ENCODE data around the gene SRP14.
"Not testable (repeated sequence)": the region's sequence is repeated elsewhere in the genome, so short reads cannot be mapped to it uniquely, and the experiment has no call there.

Gene SRP14, protein sequence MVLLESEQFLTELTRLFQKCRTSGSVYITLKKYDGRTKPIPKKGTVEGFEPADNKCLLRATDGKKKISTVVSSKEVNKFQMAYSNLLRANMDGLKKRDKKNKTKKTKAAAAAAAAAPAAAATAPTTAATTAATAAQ

GRCh38 chr15:40038638-40039543 lies at the start of gene SRP14:
TSS of gene SRP14 (minus strand) at chr15:40039181. CDS start at chr15:40039116, 65 bp downstream.
- DNase-seq (ENCODE audit: low spot score), result peak; percentile 95

GRCh38 chr15:40087991-40088928 lies 49.3 kb upstream of the SRP14 start:
- no peak for DNase-seq (ENCODE audit: low spot score)

DNA sequence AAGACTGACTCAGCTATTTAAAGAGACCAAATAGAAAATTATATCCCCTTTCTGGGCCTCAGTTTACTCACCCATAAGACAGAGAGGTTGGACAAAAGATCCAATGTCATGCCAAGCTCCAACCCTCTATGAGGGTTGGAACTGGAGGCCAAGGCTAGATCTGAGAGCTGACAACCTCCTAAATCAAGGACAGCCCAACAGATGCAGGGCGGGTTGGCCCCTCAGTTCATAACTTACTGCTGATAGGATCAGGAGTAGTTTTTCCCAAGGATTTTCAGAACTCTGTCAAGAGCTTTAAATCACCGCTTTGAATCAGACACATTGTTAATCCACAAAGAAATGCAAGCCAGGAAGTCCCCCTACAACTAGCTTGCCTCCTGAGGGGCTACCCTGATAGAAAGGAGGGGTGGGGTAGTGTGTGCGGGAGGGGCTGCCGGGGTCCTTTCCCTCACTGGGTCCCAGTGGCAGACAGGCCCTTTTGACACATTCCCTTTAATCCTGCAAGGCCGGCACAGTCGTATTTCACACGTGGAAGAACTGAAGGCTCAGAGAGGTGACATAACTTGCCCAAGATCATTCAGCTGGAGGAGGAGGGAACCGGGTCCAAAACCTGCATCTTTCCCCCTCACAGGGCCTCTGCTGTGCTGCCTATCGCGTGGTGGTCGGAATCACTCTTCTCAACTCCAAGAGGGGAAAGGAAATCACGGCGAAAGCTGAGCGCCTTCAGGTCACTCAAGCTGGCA lies 48.3 kb upstream of the SRP14 start:
- no peak for DNase-seq (ENCODE audit: low spot score)

GRCh38 chr15:40085266-40085665 lies 46.3 kb upstream of the SRP14 start:
- no peak for DNase-seq (ENCODE audit: low spot score)

- no peak for DNase-seq (ENCODE audit: low spot score)
Observed at GRCh38 chr15:40084650-40085049, 45.7 kb upstream of the SRP14 start.

GRCh38 chr15:40082195-40082883 lies 43.4 kb upstream of the SRP14 start:
- DNase-seq (ENCODE audit: low spot score), result no peak

DNA sequence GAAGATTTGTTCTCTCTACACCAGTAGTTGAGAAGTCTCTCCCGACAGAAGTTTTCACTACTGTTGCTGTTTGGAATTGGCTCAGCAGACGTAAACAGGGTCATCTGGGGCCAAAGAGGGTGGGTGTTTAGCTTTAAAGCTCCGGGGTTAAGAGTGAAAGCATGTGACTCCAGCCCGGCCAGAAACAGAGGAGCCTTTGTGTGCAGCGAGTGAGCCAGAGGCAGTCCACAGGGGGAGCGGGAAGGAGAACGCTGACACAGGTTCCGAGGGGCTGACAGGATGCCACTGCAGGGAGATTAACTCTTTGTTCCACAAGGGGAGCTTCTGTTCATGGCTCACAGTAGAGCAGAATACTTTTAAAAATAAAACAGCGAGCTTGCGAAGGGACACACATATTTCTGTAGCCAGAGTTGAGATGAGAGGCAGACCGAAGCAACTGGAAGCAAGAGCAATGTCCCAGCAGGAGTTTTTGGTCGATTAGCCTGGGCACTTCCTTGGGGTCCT lies 42.8 kb upstream of the SRP14 start:
- DNase-seq (ENCODE audit: low spot score), result peak; percentile 87

DNA sequence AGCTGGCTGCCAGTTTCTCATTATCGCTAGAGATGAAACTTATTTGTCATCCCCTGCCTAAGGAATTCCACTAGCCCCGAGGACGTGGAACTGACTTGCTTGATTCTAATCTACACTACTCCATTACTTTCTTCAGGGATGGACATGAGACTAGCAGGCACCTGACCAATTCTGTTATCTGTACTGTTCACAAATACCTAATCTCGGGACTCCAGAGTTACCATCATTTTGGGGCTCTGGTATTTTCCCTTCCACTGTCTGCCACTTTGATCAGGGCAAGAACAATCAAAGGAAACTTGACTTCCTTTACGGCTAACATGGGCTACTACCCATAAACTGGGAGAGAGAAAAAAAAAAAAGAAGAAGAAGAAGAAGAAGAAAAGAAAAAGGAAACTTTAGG lies 41.9 kb upstream of the SRP14 start:
- no peak for DNase-seq (ENCODE audit: low spot score)

DNA sequence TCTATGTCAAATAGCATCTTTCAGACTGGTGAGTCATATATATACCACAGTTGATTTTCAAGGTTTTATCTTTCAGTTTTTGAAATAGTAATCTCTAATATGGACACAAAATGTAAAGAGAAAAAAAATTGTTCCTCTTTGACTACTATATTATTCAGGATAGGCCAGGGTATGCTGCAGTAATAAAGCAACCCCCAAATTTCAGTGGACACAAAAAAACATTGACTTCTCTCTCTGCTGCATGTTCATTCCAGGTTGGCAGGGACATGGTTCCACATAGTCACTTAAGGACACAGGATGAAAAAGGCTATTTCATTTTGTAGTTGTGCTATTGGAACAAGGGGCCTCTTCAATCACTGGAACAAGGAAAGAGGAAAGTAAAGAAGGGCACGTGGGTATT lies 41.1 kb upstream of the SRP14 start:
- DNase-seq (ENCODE audit: low spot score), result no peak

- no peak for DNase-seq (ENCODE audit: low spot score)
Observed at GRCh38 chr15:40079456-40079855, 40.5 kb upstream of the SRP14 start.

GRCh38 chr15:40075298-40076044 lies 36.5 kb upstream of the SRP14 start:
- DNase-seq (ENCODE audit: low spot score), result no peak

- DNase-seq (ENCODE audit: low spot score), result not testable (repeated sequence)
Observed at GRCh38 chr15:40074656-40075055, 35.7 kb upstream of the SRP14 start.

DNA sequence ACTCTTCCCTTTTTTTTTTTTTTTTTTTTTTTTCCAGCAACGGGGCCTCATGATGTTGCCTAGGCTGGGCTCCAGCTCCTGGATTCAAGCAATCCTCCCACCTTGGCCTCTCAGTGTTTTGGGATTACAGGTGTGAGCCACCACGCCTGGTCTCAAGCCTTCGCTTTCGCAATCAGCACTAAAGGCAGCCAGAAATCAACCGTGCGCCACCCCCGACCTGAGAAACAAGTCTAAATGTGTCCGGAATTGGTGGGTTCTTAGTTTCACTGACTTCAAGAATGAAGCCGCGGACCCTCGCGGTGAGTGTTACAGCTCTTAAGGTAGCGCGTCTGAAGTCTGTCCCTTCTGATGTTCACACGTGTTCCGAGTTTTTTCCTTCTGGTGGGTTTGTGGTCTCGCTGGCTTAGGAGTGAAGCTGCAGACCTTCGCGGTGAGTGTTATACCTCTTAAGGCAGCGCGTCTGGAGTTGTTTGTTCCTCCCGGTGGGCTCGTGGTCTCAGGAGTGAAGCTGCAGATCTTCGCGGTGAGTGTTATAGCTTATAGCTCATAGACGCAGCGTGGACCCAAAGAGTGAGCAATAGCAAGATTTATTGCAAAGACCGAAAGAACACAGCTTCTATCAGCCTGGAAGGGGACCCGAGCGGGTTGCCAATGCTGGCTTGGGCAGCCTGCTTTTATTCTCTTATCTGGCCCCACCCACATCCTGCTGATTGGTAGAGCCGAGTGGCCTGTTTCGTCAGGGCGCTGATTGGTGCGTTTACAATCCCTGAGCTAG lies 34.9 kb upstream of the SRP14 start:
- not testable (repeated sequence) for DNase-seq (ENCODE audit: low spot score)

DNA sequence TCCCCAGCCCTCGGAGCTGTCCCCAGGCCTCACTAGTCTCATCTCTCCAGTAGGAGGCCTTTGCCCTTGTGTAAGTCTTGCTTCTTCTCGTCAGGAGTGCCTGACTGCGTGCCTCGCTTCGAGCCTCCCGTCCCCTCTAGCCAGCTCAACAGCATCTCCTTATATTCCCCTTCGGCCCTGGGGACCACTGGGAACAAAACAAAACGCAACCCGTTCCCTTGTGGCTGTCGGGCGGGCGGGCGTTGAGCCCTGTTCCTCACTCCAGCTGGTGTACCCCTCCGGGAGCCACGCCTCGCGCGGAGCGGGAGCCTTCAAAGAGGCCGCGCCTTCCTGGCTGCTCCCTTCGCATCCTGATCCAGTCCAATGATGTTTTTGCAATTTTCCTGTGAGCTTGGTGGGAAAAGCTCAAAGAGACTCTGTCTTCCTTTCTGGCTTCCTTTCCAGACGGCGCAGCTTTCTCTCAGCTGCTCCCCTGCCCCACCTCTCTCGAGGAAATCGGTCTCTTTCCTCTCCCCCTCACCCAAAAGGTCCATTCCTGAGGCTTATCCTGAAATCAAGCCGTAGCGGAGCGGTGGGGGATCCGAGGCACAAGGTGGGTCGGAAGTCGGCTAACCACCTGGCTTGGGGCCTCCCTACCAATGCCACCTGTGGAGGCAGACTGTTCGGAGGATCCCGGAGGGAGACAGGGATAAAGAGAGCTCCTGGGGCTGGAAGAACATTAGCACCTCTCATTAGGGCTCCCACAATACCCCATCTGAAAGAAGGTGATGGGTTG lies 33.4 kb upstream of the SRP14 start:
- DNase-seq (ENCODE audit: low spot score), result no peak

GRCh38 chr15:40070608-40071218 lies 31.7 kb upstream of the SRP14 start:
- no peak for DNase-seq (ENCODE audit: low spot score)

- DNase-seq (ENCODE audit: low spot score), result no peak
Observed at GRCh38 chr15:40070166-40070557, 31.2 kb upstream of the SRP14 start.

GRCh38 chr15:40069178-40070165 lies 30.5 kb upstream of the SRP14 start:
- DNase-seq (ENCODE audit: low spot score), result peak; percentile 69

Measured in kidney capillary endothelial cell (primary cell).